ENCODE results near the gene POLR2E.
A peak's percentile ranks its signal among the peaks of the same experiment; 100 is the strongest.

The POLR2E gene

GRCh38 chr19:1122972-1123363 is 27.8 kb upstream of the POLR2E start:
- no peaks in the 10 kb centered on the region for H3K4me1 ChIP-seq
- no peak for TF ChIP-seq CTCF (IDR thresholded peaks at IDR 0.05; ENCODE audit: low read depth, low read length)
- no peaks in the 10 kb centered on the region for H3K9me3 ChIP-seq
- H3K27me3 ChIP-seq, result no peaks in the 10 kb centered on the region
- H3K36me3 ChIP-seq, result peaks cover 46% of the 10 kb centered on the region
- no peak overlapping the region for H3K4me3 ChIP-seq (ENCODE audit: low read depth, low read length)
- peak; percentile 87 for DNase-seq

DNA sequence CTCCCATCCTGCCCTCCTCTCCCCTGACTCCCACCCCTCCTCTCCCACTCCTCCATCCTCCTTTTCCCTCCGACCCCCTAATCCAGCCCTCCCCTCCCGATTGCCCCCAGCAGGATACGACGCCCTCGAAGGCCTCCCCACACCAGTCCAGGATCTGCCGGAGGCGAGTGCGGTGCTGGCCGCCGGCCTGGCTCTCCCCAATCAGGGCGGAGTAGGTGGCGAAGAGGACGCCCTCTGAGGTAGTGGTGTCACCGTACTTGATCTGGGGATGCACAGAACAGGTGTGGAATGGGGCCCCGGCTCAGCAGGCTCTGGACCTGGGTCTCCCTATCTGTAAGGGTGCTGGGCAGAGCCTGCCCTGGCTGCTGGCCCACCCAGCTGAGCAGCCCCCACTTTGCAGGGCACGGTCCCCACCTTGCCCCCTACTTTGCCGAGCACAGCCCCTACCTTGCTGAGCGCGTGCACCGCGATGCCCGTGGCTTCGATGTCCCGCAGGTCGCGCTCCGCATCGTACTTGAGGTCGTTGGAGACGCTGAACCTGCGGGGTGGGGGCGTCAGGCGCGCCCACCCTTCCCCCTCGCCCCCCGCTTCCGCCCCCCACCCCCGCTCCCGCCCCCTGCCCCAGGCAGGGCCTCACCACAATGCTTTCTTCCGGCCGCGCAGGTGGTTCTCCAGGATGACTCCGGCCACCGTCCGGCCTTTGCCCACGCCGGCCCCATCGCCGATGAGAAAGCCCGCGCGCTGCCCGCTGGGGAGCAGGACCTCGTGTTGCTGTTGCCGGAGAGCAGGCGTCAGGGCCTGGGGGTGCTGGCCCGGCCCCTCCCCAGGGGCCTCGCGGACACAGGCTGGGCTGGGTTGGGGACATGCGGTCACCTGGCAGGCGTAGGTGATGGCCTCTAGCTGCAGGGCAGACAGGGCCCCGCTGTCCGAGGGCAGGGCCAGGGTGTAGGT is 27.1 kb upstream of the POLR2E start:
- Histone ChIP-seq H3K27me3 (no peaks in the 10 kb centered on the region), H3K4me1 (no peaks in the 10 kb centered on the region), H3K9me3 (no peaks in the 10 kb centered on the region), H3K36me3 (peaks cover 48% of the 10 kb centered on the region), H3K4me3 (ENCODE audit: low read depth, low read length) (no peak overlapping the region)
- no peak for DNase-seq
- TF ChIP-seq CTCF (IDR thresholded peaks at IDR 0.05; ENCODE audit: low read depth, low read length), result no peak

GRCh38 chr19:1121395-1121794 is 26.2 kb upstream of the POLR2E start:
- Histone ChIP-seq H3K36me3 (peaks cover 47% of the 10 kb centered on the region), H3K9me3 (no peaks in the 10 kb centered on the region), H3K4me3 (ENCODE audit: low read depth, low read length) (no peak overlapping the region), H3K27me3 (no peaks in the 10 kb centered on the region), H3K4me1 (no peaks in the 10 kb centered on the region)
- TF ChIP-seq CTCF (IDR thresholded peaks at IDR 0.05; ENCODE audit: low read depth, low read length), result no peak
- DNase-seq, result no peak

DNA sequence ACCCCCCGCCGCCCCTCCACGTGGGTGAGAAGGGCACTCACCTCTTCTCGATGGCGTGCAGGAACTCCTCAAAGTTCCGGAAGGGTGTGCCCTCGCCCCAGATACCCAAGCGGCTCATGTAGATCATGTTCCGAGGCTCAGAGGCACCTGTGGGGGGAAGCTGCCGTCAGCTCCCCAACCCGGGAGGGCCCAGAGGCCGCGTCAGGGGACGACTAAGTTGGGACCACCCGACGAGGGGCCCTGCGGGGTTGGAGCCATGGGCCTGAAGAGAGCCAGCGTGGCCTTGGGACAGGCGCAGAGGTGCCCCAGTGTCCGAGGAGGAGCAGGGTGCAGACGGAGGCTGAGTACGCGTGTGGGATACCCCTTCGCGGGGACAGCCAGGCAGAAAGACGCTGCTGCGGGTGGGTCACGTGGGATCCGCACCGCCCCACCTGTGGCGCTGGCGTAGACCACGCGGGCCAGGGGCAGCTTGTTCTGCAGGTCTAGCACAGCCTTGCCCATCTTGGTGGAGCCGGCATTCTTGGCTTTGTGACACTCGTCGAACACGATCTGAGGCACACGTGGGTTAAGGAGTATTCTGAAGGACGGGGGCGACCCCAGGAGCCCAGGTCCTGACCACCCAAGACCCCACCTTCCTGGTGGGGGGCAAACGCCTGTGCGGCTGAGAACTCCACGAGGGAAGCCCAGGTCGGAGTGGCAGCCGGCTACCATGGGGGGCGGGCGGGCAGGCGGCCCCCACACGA is 24.5 kb upstream of the POLR2E start:
- no peaks in the 10 kb centered on the region for H3K27me3 ChIP-seq
- DNase-seq, result peak; percentile 13
- no peak overlapping the region for H3K4me3 ChIP-seq (ENCODE audit: low read depth, low read length)
- H3K9me3 ChIP-seq, result no peaks in the 10 kb centered on the region
- no peak for TF ChIP-seq CTCF (IDR thresholded peaks at IDR 0.05; ENCODE audit: low read depth, low read length)
- no peaks in the 10 kb centered on the region for H3K4me1 ChIP-seq
- peaks cover 46% of the 10 kb centered on the region for H3K36me3 ChIP-seq

- DNase-seq, result peak; percentile 16
- no peaks in the 10 kb centered on the region for H3K9me3 ChIP-seq
- peaks cover 47% of the 10 kb centered on the region for H3K36me3 ChIP-seq
- no peaks in the 10 kb centered on the region for H3K4me1 ChIP-seq
- no peaks in the 10 kb centered on the region for H3K27me3 ChIP-seq
- H3K4me3 ChIP-seq (ENCODE audit: low read depth, low read length), result no peak overlapping the region
- TF ChIP-seq CTCF (IDR thresholded peaks at IDR 0.05; ENCODE audit: low read depth, low read length), result no peak
Observed at GRCh38 chr19:1118999-1119398, 23.8 kb upstream of the POLR2E start.
